ENCODE data around the gene RYR1. TPM values are rescaled to one million over a fixed set of nuclear protein-coding genes. Genes with fewer than 3 reads are reported as not detected.

Gene RYR1
- total RNA-seq, 1 donor from 2014 or later, result 0.32 TPM

GRCh38 chr19:38475176-38475575, 41.7 kb downstream of the RYR1 start:
- Mint-ChIP-seq H3K27ac (ENCODE audit: unreplicated experiment) (no peak overlapping the region), H3K36me3 (ENCODE audit: low read depth) (no peaks in the 10 kb centered on the region), H3K27me3 (ENCODE audit: low read depth) (peaks cover 28% of the 10 kb centered on the region), H3K4me3 (ENCODE audit: unreplicated experiment) (no peak overlapping the region), H3K4me1 (ENCODE audit: low read depth) (no peaks in the 10 kb centered on the region), H3K9me3 (ENCODE audit: low read depth) (no peaks in the 10 kb centered on the region)
- no peak for TF ChIP-seq CTCF (IDR thresholded peaks at IDR 0.05)
- no peak for DNase-seq (ENCODE audit: low spot score)

- peaks cover 16% of the 10 kb centered on the region for H3K27me3 Mint-ChIP-seq (ENCODE audit: low read depth)
- peak; percentile 26 for TF ChIP-seq CTCF (IDR thresholded peaks at IDR 0.05)
- no peak for DNase-seq (ENCODE audit: low spot score)
- no peak overlapping the region for H3K27ac Mint-ChIP-seq (ENCODE audit: unreplicated experiment)
- H3K4me3 Mint-ChIP-seq (ENCODE audit: unreplicated experiment), result no peak overlapping the region
- no peaks in the 10 kb centered on the region for H3K9me3 Mint-ChIP-seq (ENCODE audit: low read depth)
- no peaks in the 10 kb centered on the region for H3K36me3 Mint-ChIP-seq (ENCODE audit: low read depth)
- no peaks in the 10 kb centered on the region for H3K4me1 Mint-ChIP-seq (ENCODE audit: low read depth)
These were observed 44.9 kb downstream of the RYR1 start for GRCh38 chr19:38478273-38478971.

GRCh38 chr19:38482496-38482895, 49.0 kb downstream of the RYR1 start:
- H3K27me3 Mint-ChIP-seq (ENCODE audit: low read depth), result peaks cover 23% of the 10 kb centered on the region
- H3K27ac Mint-ChIP-seq (ENCODE audit: unreplicated experiment), result no peak overlapping the region
- no peak for DNase-seq (ENCODE audit: low spot score)
- H3K4me1 Mint-ChIP-seq (ENCODE audit: low read depth), result no peaks in the 10 kb centered on the region
- no peaks in the 10 kb centered on the region for H3K36me3 Mint-ChIP-seq (ENCODE audit: low read depth)
- TF ChIP-seq CTCF (IDR thresholded peaks at IDR 0.05), result no peak
- peaks cover 8% of the 10 kb centered on the region for H3K9me3 Mint-ChIP-seq (ENCODE audit: low read depth)
- H3K4me3 Mint-ChIP-seq (ENCODE audit: unreplicated experiment), result no peak overlapping the region

- no peaks in the 10 kb centered on the region for H3K4me1 Mint-ChIP-seq (ENCODE audit: low read depth)
- H3K36me3 Mint-ChIP-seq (ENCODE audit: low read depth), result no peaks in the 10 kb centered on the region
- H3K4me3 Mint-ChIP-seq (ENCODE audit: unreplicated experiment), result no peak overlapping the region
- H3K9me3 Mint-ChIP-seq (ENCODE audit: low read depth), result peaks cover 8% of the 10 kb centered on the region
- no peak overlapping the region for H3K27ac Mint-ChIP-seq (ENCODE audit: unreplicated experiment)
- peak; percentile 90 for DNase-seq (ENCODE audit: low spot score)
- TF ChIP-seq CTCF (IDR thresholded peaks at IDR 0.05), result no peak
- peaks cover 25% of the 10 kb centered on the region for H3K27me3 Mint-ChIP-seq (ENCODE audit: low read depth)
These were observed 49.6 kb downstream of the RYR1 start for GRCh38 chr19:38483016-38483630.

GRCh38 chr19:38484747-38485146, 51.3 kb downstream of the RYR1 start:
- DNase-seq (ENCODE audit: low spot score), result no peak
- Mint-ChIP-seq H3K27me3 (ENCODE audit: low read depth) (peaks cover 27% of the 10 kb centered on the region), H3K9me3 (ENCODE audit: low read depth) (peaks cover 11% of the 10 kb centered on the region), H3K4me1 (ENCODE audit: low read depth) (no peaks in the 10 kb centered on the region), H3K4me3 (ENCODE audit: unreplicated experiment) (no peak overlapping the region), H3K36me3 (ENCODE audit: low read depth) (no peaks in the 10 kb centered on the region), H3K27ac (ENCODE audit: unreplicated experiment) (no peak overlapping the region)
- no peak for TF ChIP-seq CTCF (IDR thresholded peaks at IDR 0.05)
